Left renal pelvis (tissue), 4 donors: ENCODE measurements around the gene SHQ1. TPM values are rescaled to one million over a fixed set of nuclear protein-coding genes. Genes with fewer than 3 reads are reported as not detected.
"Not testable (repeated sequence)": the region's sequence is repeated elsewhere in the genome, so short reads cannot be mapped to it uniquely, and the experiment has no call there.

Experiments used
- DNase-seq, 4 donors: peaks; one replicate each; pipeline ENCODE4 v3.0.0-alpha.2; 2013; ENCODE audit warnings: low read depth in 4 of 4, low spot score in 3 of 4
- polyA plus RNA-seq, 4 donors: library from polyadenylated mRNA; unstranded; fragments of 120-200 nt; gene quantifications; one replicate each; pipeline ENCODE4 v1.2.1, GENCODE V29; 2013; ENCODE audit not compliant: insufficient read length in 4 of 4

SHQ1 gene
- polyA plus RNA-seq, 4 donors: 17.4 to 25.8 (median 23.1) TPM

DNA sequence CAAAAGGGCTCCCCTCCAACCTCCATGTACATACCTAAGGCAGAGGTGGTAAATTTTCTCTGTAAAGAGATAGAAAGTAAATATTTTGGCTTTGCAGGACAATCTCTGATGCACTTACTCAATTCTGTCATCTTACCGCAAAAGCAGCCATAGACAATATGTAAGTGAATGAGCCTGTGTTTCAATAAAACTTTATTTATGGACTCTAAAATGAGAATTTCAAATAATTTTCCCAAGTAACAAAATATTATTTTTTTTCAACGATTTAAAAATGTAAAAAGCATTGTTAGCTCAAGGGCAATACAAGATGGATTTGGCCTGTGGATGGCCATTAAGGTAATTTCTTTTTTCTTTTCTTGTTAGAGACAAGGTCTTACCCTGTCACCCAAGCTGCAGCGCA lies 44.7 kb downstream of the SHQ1 start:
- no peak for DNase-seq

DNA sequence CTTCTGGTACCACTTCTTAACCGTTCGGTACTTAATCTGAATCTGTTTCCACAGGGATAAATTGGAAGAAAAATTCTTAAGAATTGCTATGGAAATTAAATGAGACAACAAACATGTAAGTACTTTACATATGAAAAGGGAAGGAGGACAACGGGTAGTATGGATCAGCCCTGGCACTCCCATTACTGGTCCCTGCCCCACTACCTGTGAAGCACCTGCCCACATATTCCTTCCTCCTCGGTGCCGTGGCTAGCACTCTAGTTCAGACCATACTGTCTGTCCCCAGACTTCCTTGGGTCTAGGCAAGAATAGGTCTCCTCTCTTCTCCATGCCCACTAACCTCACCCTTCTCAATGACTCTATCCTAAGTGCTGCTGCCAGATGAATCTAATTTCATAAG lies 46.2 kb downstream of the SHQ1 start:
- no peak for DNase-seq

DNA sequence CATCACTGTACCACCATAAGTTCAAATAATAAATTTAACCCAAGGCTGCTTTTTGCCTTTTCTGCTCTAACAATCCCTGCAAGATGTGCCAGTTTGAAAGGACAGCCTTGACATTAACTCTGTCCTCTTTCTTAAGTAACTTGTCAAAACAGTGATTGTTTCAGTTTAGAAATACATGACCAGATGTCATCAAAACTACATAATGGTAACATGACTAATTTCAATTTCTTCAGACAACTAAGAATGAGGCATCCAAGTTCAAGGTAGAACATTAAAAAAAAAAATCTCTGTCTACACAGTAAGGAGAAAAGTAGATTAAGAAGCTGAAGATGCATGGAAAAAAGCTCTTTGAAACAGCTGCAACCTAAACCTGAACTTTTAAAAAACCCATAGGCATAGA lies 47.4 kb downstream of the SHQ1 start:
- DNase-seq: no peak

DNA sequence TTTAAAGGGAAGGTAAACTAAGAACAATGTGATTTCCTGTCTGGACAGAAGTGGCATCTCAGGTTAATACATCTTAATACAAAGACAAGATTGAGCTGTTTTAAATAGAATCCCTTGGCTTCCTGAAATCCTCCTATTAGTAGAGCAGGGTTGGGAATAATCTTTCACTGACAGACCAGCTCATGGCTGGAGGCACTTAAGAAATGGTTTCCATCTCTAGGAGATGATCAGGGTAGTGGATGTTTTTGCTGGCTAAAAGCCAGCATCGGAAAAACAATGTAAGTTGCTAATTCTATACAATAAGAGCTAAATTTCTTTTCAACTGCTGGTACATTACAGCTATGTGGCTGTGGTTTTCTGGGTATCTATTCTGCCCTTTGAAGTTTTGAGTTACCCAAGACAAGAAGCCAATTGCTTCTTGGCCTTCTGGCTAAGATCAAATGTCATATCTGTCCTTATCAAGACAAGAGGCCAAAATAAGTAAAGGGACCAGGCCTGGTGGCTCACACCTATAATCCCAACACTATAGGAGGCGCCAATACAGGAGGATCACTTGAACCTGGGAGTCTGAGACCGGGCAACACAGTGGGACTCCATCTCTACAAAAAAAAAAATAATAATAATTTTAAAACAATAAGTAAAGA lies 49.6 kb downstream of the SHQ1 start:
- no peak for DNase-seq

DNA sequence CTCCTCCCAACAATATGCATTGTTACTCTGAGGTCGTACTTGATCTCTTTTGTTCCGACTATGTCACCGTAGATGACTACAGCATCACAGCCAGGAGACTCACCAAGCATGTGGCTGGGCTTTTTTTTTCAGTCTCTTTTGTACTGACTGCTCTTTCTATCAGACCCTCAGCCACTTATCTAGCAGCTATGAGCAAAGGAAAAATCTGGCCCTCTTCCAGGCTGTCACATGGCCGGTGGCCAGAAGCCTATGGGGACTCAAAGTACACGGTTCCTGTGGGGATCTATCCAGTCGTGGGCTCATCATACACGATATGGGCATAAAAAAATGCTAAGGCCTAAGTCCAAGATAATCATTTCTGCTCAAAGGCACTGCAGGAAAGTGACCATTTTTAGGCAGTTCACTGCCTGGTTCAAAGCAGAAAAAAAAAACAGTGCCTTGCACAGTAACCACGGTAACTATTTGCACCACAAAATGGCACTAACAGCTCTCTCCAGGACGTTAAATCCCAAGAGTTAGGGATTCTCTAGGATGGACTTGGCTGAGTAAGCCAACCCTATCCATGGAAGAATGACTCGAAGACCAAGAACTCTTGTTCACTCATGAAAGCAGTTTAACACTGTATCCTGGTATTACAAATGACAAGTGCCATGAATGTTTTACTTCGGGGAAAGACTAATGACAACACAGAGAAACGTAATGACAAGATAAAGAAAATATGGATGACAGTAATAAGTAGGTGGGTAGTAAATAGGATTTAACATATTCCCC lies 50.3 kb downstream of the SHQ1 start:
- DNase-seq: no peak

DNA sequence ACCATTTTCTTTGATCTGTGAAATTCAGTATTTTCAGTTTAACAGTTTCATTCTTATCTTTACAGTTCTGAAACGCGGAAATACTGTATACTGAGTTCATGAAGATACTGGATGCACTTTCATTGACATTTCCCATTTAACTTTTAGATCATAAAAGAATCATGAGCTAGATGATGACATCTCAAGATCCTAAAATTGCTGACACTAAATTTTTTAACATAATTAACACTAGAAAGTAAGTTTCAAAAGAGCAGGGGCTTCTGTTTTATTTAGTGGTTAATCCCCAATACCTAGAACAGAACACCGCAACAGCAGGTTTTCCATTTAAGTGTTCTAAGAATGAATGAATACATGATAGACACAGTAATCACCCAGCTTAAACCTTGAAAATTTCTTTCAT lies 54.2 kb downstream of the SHQ1 start:
- DNase-seq: no peak

DNA sequence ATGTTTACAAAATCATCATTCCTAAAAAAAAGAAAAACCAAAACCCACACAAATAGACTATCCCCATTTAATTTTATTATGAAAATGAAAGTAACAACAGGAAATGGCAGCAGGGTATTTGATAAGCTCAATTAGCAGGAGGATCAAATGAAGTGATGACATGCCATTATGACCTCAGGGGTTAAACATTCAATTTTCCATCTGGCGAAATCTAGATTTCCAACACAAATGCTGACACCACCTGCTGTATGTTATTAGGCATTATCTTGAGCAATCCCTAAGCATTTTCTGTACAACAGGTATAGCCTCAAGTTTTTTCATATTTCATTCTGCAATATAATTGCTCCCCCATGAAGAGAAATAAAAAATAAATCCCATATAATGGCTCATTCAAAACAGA lies 57.1 kb downstream of the SHQ1 start:
- no peak for DNase-seq

DNA sequence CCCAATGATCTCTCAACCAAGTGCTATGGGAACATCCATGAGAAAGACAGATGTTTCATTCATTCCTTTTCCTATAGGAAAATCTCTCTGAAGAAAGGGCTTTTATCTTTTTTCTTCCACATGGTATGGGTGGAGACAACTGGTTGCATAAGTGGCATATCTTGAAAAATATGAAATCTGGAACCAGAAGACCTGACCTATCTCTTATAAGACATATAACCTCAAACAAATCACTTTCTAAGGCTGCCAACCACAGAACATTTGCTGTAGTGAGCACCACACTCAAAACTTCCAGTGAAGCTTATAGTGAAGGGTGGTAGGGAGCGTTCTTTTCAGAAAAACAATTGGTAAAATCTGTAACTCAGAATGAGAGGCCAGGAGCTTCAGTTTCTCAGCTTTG lies 58.5 kb downstream of the SHQ1 start:
- DNase-seq: no peak

DNA sequence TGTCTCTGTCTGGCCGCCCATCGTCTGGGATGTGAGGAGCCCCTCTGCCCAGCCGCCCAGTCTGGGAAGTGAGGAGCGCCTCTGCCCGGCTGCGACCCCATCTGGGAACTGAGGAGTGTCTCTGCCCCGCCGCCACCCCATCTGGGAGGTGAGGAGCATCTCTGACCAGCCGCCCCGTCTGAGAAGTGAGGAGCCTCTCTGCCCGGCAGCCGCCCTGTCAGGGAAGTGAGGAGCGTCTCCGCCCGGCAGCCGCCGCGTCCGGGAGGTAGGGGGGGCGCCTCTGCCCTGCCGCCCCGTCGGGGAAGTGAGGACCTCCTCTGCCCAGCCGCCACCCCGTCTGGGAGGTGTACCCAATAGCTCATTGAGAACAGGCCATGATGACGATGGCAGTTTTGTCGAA lies 60.0 kb downstream of the SHQ1 start:
- DNase-seq: not testable (repeated sequence)

DNA sequence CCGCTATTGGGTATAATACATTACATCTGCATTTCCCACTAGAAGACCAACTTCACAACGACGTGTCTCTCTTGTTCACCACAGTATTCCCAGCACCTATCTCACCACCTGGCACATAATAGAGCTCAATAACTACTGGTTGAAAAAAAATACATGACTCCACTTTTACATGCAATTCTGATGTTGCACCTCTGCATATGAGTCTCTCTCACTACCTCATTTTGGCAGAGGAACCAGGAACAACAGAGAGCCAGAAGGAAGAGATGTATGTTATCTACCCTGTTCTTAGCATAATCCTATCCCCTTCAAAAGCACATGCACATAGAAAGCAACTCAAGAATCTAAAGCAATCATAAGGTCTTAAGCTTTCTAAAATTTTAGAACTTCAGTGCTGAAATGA lies 61.6 kb downstream of the SHQ1 start:
- DNase-seq: no peak

DNA sequence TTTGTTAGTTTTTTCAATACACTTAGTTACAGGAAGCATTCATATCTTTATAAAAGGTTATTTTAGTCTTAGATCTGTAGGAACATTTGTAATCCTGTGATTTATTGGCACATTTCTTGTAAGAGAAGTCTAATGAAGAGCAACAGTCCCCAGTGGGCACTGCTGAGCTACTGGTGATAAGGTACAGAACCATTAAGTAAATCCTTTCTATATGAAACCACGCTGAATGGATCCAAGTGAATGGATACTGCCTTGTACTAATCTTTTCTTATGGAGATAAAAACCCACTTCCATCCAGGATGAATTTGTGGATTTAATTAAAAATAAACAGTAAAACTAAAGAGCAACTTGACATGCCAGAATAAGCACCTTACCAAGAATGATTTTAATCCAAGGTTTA lies 64.0 kb downstream of the SHQ1 start:
- DNase-seq: no peak

DNA sequence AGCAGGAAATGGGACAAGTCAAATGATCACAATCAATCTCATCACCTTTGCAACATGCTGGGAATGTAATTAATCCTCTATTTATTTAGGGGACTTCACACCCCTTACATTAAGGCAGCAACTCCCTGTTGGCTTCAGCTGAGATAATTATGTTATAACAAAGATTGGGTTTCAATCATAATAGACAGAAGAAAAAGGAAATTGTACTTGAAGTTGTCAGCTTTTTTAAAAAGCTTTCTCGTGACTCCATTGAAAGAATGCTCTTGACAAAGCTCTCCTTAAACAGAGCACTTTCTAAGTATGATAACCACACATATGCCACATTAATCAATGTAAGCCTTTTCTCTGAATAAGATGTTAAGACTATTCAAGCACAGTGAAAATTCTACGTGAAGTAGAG lies 65.7 kb downstream of the SHQ1 start:
- no peak for DNase-seq

DNA sequence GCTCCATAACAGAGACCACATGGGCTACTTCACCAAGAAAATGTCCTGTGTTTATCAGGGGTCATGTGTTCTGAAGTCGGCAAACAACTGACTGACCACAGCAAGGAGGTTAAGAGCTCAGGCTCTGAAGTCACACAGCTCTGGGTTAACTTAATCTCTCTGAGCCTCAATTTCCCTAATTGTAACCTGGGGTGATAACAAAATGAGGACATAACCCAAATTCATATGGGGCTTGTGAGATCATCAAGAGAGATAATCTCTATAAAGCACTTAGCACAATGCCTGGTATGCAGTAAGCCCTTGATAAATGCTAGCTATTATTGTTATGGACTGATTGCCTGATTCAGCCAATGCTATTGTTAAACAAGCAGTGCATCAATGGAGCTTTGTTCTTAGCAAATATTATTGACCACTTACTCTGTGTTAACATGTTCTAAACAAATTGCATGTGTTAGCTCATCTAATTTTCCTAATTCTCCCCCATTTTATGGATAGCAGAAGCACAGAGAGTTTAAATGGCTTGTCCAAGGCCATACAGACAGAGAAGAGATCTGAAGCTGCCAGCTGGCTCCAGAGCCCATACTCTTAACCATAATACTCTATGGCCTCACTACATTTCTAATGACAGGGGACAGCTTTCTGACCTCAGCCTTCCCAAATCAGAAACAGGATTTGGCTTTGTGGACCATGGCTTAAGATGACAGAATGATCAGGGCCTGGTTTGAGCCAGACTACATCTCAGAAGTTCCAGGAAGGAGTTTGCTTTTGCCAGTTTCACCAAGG lies 78.3 kb downstream of the SHQ1 start:
- DNase-seq: no peak

DNA sequence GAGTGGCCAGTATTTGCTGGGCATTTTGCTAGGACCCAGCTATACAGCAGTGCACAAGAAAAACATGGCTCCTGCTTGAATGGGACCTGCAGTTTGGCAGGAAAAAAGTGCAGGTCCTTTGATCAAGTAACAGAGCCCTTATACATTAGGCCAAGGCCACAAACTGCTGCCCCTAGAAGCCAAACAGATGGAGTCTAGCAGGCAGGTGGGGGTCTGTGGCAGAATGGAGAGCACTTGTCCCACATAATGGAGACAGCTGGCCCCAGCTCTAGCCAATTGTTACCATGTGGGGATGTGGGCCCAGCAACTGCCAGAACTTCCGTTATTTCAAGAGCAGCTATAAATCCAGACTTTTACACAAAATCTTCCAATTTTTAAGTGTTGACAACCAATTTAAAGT lies 79.3 kb downstream of the SHQ1 start:
- DNase-seq: no peak

DNA sequence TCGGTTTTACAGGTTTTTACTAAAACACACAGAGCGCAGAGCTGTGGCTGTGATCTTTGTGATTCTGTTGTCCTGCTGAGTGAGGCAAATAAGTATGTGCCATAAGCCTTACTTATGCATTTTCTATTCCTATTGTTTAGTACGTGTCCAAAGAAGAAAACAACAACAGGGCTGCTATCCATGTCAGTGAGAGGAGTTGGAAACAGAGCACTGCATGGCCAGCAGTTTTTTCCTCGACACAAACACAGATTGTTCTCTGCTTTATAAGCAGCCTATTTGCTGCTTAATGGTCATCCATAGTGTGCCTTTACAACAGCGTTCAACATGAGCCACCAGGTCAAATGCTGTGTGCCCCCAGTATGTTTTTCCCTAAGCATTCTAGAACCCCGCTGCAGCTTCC lies 79.8 kb downstream of the SHQ1 start:
- no peak for DNase-seq

DNA sequence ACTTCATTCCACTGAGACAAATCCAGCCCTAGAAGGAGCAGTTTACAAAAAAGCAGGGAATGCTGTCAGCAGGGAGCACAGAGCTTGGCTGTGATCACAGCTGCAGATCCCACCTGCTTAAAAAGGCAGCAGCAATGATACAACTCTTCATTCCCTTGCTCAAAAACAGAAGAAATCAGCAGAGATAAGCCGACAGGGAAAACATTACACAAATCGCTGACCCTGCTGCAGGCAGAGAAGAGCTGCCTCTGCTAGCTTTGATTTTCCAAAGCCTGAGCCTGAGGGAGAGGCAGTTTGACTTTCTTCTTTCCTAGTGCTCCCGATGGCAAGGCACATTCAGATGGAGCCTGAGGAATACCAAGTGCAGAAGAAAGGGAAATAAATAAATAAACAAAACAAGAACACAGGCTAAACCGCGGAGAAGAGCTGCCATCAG lies 80.2 kb downstream of the SHQ1 start:
- DNase-seq: no peak

DNA sequence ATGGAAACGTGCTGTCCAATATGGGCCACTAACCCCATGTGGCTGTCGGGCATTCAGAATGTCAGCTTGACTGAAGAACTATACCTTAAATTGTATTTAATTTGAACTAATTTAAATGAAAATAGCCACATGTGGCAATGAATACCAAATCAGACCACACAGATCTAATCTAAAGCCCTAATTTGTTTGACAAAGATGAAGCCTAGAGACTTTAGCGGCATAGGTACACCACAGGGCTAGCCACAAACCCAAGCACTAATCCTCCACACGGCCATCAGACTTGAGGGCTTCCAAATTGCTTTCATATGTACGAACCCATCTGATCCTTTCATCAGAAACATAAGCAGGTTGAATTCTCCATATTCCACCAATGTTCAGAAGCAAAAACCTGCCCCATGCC lies 81.4 kb downstream of the SHQ1 start:
- no peak for DNase-seq

DNA sequence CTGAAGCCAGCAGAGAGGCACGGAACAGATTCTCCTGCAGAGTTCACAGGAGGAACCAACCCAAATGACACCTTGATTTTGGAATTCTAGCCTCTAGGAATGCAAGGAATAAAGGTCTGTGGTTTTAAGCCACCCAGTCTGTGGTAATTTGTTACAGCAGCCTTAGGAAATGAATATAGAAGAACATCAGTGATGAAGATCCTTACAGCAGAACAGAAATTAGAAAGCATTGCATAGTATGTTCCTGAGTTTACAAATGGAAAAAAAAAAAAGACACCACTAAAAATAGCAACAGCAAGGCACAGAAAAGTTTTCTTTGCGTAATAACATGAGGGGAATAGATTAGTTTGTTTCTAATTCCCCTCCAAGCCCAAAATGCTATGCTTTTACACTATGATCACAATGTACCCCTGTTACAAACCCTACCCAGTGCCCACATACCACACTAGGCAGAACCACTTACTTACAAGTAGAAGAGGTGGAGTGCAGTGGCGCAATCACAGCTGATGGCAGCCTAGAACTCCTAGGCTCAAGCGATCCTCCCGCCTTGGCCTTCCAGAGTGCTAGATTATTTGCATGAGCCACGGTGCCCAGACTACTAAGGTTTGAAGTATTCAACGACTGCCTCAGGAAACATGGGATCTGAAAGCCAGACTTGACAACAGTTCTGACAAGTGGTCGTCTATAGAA lies 84.3 kb downstream of the SHQ1 start:
- no peak for DNase-seq

DNA sequence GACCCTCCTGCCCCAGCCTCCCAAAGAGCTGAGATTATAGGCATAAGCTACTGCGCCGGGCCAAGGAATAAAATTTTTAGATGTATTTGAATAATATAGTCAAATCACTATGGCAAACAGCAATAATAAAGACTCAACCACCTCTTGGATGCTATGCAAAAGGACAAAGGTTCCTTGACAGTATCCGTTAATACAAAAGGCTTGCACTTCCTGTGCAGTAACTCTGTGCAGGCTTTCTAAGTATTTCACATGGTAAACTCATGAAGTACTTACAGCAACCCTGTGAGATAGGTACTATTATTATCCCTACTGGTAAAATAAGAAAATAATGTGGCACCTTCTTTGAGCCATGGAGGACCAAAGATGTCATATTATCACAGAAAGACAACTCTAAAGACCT lies 86.8 kb downstream of the SHQ1 start:
- no peak for DNase-seq

DNA sequence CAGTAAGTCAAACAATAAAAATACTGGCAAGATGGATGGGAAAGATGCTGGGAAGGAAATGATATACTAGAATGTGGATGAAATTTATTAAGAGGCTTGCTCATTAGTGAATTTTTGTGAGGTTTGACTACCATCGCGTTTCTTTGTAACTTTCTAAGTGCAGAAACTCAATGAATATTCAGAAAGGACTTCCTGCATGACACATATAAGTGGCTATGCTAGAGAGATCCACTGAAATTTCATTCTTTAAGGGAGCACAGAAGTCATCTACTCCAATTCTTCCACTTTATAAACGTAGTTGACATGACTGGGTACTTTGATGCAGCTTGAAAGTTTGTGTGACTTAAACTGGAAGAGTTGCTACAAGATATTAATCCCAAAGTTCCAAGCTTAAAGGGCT lies 88.0 kb downstream of the SHQ1 start:
- no peak for DNase-seq

DNA sequence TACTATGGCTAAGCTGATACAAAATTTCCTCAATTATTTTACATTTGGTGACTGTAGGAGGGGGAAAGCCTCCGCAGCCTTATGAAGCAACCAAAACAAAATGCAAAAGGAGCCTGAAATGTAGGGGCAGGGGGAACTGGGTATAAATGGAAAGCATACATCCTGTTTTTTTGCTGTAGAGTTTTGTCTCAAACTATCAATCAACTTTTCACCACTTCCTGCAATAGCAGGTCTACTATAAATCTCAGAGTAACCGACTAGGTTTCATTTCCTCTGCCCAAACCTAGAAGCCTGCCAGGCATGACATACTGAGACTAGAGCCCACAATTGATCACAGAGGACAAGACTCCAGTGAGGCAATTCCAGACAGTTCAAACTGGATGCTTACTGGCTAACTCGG lies 91.3 kb downstream of the SHQ1 start:
- DNase-seq: no peak
